ENCODE results near the gene BHLHE23. TPM values are rescaled to one million over a fixed set of nuclear protein-coding genes. Genes with fewer than 3 reads are reported as not detected.

The BHLHE23 gene
- total RNA-seq, 5 donors from 2014 or later (not counting 1 experiment from before 2014, with no cell fraction given), result not detected

DNA sequence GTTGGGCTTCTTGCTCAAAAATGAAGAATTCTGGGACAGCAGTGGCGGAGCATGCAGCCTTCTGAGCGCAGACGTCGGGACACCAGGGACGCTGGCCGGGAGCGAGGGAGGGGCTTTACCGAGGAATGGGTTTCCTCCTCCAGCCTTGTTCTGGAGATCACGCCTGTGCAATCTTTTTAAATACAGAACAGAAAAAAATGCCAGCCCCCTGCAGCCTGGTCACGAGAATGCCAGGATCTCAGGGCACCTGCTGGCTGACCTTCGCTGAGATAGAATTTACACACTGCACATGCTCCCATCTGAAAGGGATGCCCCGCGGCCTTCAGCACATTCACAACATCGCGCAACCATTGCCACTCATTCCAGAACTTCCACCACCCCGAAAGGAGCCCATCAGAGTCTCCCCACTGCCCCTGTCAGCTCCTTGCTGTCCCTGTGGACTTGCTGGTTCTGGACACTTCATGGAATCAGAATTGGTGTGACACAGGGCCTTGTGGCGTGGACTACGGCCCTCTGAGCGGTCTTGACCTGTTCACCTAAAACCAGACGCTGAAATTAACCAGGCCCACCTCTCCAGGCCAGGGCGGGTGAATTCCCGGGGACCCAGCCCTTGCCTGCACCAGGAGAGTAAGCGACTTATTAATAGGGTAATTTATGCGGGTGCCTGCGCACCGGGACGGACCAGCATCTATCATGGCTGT, 20.6 kb upstream of the BHLHE23 start:
- H3K4me1 ChIP-seq (ENCODE audit: control insufficient read depth in 1 of 2, extremely low read depth in 1 of 2, insufficient read depth in 2 of 2, low read length in 2 of 2), result peaks cover 4 to 23% of the 10 kb centered on the region in 2 experiments
- CTCF ChIA-PET, result no interaction called here
- no peaks in the 10 kb centered on the region for H3K9me3 ChIP-seq
- H3K36me3 ChIP-seq (ENCODE audit: control insufficient read depth in 2 of 2, extremely low read depth in 1 of 2, insufficient read depth in 1 of 2, low read length in 1 of 2), result no peaks in the 10 kb centered on the region
- WGBS (ENCODE audit: insufficient coverage), result 82% methylated on average over 17 of the region's 27 CpGs
- H3K4me3 Mint-ChIP-seq, result no peak overlapping the region
- no peaks in the 10 kb centered on the region for H3K36me3 Mint-ChIP-seq
- no peak overlapping the region for H3K4me3 ChIP-seq (ENCODE audit: control insufficient read depth in 1 of 2, extremely low read depth in 1 of 2, low read length in 1 of 2)
- DNase-seq (no peak), ATAC-seq (replicated peaks in 1 of 4) (no peak)
- peak overlapping the region in 1 of 2 donors; percentile 52 for H3K27ac Mint-ChIP-seq
- POLR2A ChIA-PET, result no interaction called here
- no peaks in the 10 kb centered on the region for H3K9me3 Mint-ChIP-seq
- H3K27ac ChIP-seq (ENCODE audit: low read length), result no peak overlapping the region
- H3K4me1 Mint-ChIP-seq, result peaks cover 0 to 5% (median 4%) of the 10 kb centered on the region in 3 donors
- H3K27me3 ChIP-seq (replicated peaks in 1 of 2; ENCODE audit: control insufficient read depth in 2 of 2, extremely low read depth in 1 of 2, insufficient read depth in 2 of 2, low read length in 1 of 2), result peaks cover 0 to 84% of the 10 kb centered on the region in 2 experiments
- peaks cover 4 to 46% of the 10 kb centered on the region in 2 donors for H3K27me3 Mint-ChIP-seq

DNA sequence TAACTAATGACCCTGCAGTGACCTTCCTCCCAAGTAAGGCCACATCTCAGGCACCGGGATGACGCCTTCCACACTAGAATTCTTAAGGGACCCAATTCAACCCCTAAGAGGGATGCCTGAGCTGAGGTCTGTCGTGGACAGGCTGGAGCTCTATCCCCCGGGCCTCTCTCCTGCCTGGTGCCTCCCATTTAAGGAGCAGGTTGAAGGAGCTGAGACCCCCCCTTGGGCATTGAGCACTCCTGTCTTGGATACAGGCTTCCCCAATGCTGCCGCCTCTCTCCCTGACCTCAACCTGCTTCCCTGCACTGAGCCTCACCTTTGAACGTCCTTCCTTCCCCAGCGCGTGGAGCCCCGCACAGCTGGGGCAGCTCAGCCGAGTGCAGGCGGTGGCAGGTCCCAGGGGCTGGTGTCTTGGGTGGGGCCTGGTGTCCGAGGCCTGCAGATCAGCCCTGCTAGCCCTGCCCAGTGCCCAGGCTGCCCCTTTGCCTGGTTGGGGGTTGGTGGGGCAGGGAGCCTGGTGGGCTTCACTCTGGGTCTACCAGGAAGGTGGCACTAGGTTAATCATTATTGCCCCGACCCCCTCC, 19.9 kb upstream of the BHLHE23 start:
- H3K4me3 Mint-ChIP-seq, result no peak overlapping the region
- peaks cover 0 to 84% of the 10 kb centered on the region in 2 experiments for H3K27me3 ChIP-seq (replicated peaks in 1 of 2; ENCODE audit: control insufficient read depth in 2 of 2, extremely low read depth in 1 of 2, insufficient read depth in 2 of 2, low read length in 1 of 2)
- peaks cover 4 to 46% of the 10 kb centered on the region in 2 donors for H3K27me3 Mint-ChIP-seq
- H3K27ac ChIP-seq (ENCODE audit: low read length), result no peak overlapping the region
- ChIA-PET CTCF (no interaction called here), POLR2A (no interaction called here)
- H3K4me1 Mint-ChIP-seq, result peaks cover 0 to 5% (median 4%) of the 10 kb centered on the region in 3 donors
- no peak overlapping the region for H3K4me3 ChIP-seq (ENCODE audit: control insufficient read depth in 1 of 2, extremely low read depth in 1 of 2, low read length in 1 of 2)
- no peak for ATAC-seq (replicated peaks in 1 of 4)
- no peaks in the 10 kb centered on the region for H3K36me3 ChIP-seq (ENCODE audit: control insufficient read depth in 2 of 2, extremely low read depth in 1 of 2, insufficient read depth in 1 of 2, low read length in 1 of 2)
- peaks cover 4 to 23% of the 10 kb centered on the region in 2 experiments for H3K4me1 ChIP-seq (ENCODE audit: control insufficient read depth in 1 of 2, extremely low read depth in 1 of 2, insufficient read depth in 2 of 2, low read length in 2 of 2)
- no peak overlapping the region for H3K27ac Mint-ChIP-seq
- H3K9me3 Mint-ChIP-seq, result no peaks in the 10 kb centered on the region
- DNase-seq, result no peak
- no peaks in the 10 kb centered on the region for H3K9me3 ChIP-seq
- WGBS (ENCODE audit: insufficient coverage), result 81% methylated on average over 11 of the region's 13 CpGs
- no peaks in the 10 kb centered on the region for H3K36me3 Mint-ChIP-seq

DNA sequence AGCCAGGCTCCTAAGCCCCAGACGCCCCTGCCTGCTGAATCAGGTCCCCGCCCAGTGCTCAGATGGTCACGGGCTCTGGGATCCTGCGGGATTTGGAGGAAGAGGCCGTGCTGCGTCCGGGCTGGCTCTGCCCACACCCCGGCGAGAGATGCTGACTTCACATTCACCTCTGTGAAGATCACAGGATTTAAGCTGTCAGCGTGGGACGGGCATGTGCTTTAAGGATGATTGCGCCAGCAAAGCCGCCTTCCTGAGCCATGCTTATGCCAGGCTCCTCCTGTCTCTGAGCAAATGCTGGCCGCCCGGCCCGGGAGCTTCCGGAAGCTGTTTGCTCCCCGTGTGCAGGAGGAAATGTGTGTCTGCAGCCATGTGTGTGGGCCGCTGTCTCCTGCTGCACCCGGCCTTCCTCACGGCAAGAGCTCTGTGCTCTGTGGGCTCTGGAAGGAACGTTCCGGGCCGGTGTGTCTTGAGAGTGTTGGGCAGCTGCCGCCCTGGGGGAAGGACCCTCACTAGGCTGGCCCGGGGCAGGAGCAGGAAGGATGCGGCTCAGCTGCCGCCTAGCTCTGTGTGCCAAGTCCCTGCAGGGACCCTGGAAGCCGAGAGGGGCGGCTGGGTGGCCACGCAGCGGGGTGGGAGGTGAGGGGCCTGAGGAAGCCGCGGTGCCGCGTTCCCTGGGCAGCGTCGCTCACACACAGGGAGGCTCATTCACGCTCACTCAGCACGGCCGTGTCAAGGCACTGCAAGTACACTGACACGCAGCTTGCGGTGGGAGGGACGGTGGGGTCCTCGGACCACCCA, 19.0 kb upstream of the BHLHE23 start:
- Mint-ChIP-seq H3K4me3 (peak overlapping the region in 1 of 3 donors; percentile 43), H3K9me3 (no peaks in the 10 kb centered on the region), H3K36me3 (no peaks in the 10 kb centered on the region), H3K27me3 (peaks cover 4 to 53% of the 10 kb centered on the region in 2 donors), H3K27ac (no peak overlapping the region), H3K4me1 (peaks cover 0 to 5% (median 4%) of the 10 kb centered on the region in 3 donors)
- H3K36me3 ChIP-seq (ENCODE audit: control insufficient read depth in 2 of 2, extremely low read depth in 1 of 2, insufficient read depth in 1 of 2, low read length in 1 of 2), result no peaks in the 10 kb centered on the region
- peak; percentile 43 to 69 (median 60) for ATAC-seq (replicated peaks in 1 of 4)
- CTCF ChIA-PET, result interaction anchor here in 1 of 2 donors (0.6 kb wide), 1 partner anchor 96 kb away, joined by 4 read pairs; no protein-coding TSS in a partner anchor
- no peaks in the 10 kb centered on the region for H3K9me3 ChIP-seq
- WGBS (ENCODE audit: insufficient coverage), result 60% methylated on average over 37 of the region's 45 CpGs
- peaks cover 0 to 88% of the 10 kb centered on the region in 2 experiments for H3K27me3 ChIP-seq (replicated peaks in 1 of 2; ENCODE audit: control insufficient read depth in 2 of 2, extremely low read depth in 1 of 2, insufficient read depth in 2 of 2, low read length in 1 of 2)
- no peak overlapping the region for H3K4me3 ChIP-seq (ENCODE audit: control insufficient read depth in 1 of 2, extremely low read depth in 1 of 2, low read length in 1 of 2)
- H3K27ac ChIP-seq (ENCODE audit: low read length), result no peak overlapping the region
- peaks cover 4 to 23% of the 10 kb centered on the region in 2 experiments for H3K4me1 ChIP-seq (ENCODE audit: control insufficient read depth in 1 of 2, extremely low read depth in 1 of 2, insufficient read depth in 2 of 2, low read length in 2 of 2)
- POLR2A ChIA-PET, result no interaction called here
- peak in 3 of 35 experiments; percentile 2 to 43 (median 36) for DNase-seq

DNA sequence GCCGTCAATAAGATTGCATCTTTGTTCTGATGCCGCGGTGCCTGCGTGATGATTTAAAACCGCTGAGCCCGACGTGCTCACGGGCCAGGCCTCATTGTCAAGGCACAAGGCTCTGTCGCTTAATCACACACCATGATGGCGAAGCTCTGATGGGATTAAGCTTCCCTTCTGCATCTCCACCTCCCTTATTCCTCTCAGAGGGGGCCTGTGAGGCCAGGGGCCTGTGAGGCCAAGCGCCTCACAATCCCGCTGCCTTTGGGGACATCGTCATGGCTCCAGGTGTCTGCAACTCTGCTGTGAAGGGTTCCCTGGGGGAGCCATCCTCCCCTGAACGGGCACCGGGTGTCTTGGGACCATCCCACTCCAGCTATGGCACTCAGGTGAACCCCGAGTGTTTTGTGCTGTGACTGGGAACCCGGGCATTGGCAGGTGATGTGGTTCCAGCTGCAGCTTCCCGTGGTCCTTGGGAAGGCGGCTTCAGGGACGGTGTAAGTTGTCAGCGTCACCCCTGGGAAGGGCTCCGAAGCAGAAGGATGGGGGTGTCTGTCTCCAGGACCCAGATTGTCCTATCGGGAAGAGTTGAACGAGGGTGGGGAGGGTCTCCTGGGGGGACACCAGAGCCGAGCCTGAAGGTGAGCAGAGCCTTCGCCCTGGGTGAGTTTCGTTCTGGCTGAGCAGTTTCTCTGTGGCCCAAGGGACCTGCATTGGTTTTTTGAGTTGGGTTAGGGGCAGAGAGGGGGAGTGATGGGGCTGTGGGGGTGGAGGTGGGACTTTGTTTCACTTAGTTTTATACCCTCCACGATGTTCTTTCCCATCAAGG, 18.0 kb upstream of the BHLHE23 start:
- H3K27ac Mint-ChIP-seq, result no peak overlapping the region
- Histone ChIP-seq H3K27ac (ENCODE audit: low read length) (no peak overlapping the region), H3K27me3 (replicated peaks in 1 of 2; ENCODE audit: control insufficient read depth in 2 of 2, extremely low read depth in 1 of 2, insufficient read depth in 2 of 2, low read length in 1 of 2) (peaks cover 0 to 80% of the 10 kb centered on the region in 2 experiments), H3K9me3 (no peaks in the 10 kb centered on the region), H3K4me3 (ENCODE audit: control insufficient read depth in 1 of 2, extremely low read depth in 1 of 2, low read length in 1 of 2) (no peak overlapping the region), H3K4me1 (ENCODE audit: control insufficient read depth in 1 of 2, extremely low read depth in 1 of 2, insufficient read depth in 2 of 2, low read length in 2 of 2) (peaks cover 4 to 21% of the 10 kb centered on the region in 2 experiments), H3K36me3 (ENCODE audit: control insufficient read depth in 2 of 2, extremely low read depth in 1 of 2, insufficient read depth in 1 of 2, low read length in 1 of 2) (no peaks in the 10 kb centered on the region)
- no peaks in the 10 kb centered on the region for H3K36me3 Mint-ChIP-seq
- H3K27me3 Mint-ChIP-seq, result peaks cover 4 to 55% of the 10 kb centered on the region in 2 donors
- DNase-seq (peak in 1 of 35 experiments; percentile 2), ATAC-seq (replicated peaks in 1 of 4) (no peak)
- H3K4me3 Mint-ChIP-seq, result peak overlapping the region in 1 of 3 donors; percentile 28
- peaks cover 0 to 4% (median 0%) of the 10 kb centered on the region in 3 donors for H3K9me3 Mint-ChIP-seq
- peaks cover 0 to 5% (median 4%) of the 10 kb centered on the region in 3 donors for H3K4me1 Mint-ChIP-seq
- 76% methylated on average over 25 of the region's 28 CpGs for WGBS (ENCODE audit: insufficient coverage)
- ChIA-PET CTCF (no interaction called here), POLR2A (no interaction called here)

DNA sequence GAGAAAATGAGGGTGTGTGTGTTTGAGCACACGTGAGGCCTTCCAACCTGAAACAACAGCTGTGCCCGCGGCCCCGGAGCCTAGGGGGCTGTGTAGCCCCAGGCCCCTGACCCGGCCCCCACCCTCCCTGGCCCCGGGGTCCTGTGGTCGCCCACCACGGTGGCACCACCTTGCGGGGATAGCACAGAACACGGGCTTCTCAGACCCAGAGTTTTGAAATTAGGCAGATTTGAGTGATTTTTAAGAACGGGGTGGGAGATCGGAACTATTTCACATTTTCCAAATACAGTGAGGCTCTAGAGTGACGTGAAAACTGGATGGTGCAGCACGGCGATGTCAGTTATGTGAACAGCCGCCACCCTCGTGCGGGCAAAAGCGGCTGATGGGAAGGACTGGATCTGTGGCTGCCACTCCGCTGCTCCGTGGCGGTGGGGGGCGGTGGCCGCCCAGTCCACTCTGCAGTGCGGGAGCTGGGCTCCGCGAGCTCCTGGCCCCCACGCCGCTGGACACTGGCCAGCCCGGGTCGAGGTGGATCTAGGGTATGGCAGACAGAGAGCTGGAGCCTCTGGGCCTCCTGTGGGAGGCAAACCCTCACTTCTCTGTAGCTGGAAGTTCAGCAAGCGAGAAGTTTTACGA, 17.3 kb upstream of the BHLHE23 start:
- CTCF ChIA-PET, result no interaction called here
- Mint-ChIP-seq H3K36me3 (no peaks in the 10 kb centered on the region), H3K4me3 (no peak overlapping the region), H3K27ac (no peak overlapping the region), H3K27me3 (peaks cover 4 to 54% of the 10 kb centered on the region in 2 donors), H3K9me3 (peaks cover 0 to 4% (median 0%) of the 10 kb centered on the region in 3 donors), H3K4me1 (peaks cover 0 to 5% (median 4%) of the 10 kb centered on the region in 3 donors)
- peak in 1 of 35 experiments; percentile 3 for DNase-seq
- no peak overlapping the region for H3K27ac ChIP-seq (ENCODE audit: low read length)
- no peak overlapping the region for H3K4me3 ChIP-seq (ENCODE audit: control insufficient read depth in 1 of 2, extremely low read depth in 1 of 2, low read length in 1 of 2)
- H3K4me1 ChIP-seq (ENCODE audit: control insufficient read depth in 1 of 2, extremely low read depth in 1 of 2, insufficient read depth in 2 of 2, low read length in 2 of 2), result peaks cover 0 to 15% of the 10 kb centered on the region in 2 experiments
- POLR2A ChIA-PET, result no interaction called here
- ATAC-seq (replicated peaks in 1 of 4), result no peak
- 86% methylated on average over 32 of the region's 33 CpGs for WGBS (ENCODE audit: insufficient coverage)
- no peaks in the 10 kb centered on the region for H3K9me3 ChIP-seq
- H3K27me3 ChIP-seq (replicated peaks in 1 of 2; ENCODE audit: control insufficient read depth in 2 of 2, extremely low read depth in 1 of 2, insufficient read depth in 2 of 2, low read length in 1 of 2), result peaks cover 0 to 74% of the 10 kb centered on the region in 2 experiments
- no peaks in the 10 kb centered on the region for H3K36me3 ChIP-seq (ENCODE audit: control insufficient read depth in 2 of 2, extremely low read depth in 1 of 2, insufficient read depth in 1 of 2, low read length in 1 of 2)
